ENCODE results near the gene NRG3.

Gene NRG3

GRCh38 chr10:81885491-81885890 is 10.5 kb downstream of the NRG3 start:
- no peak for DNase-seq

- DNase-seq: no peak
Observed at GRCh38 chr10:81886939-81887338, 11.9 kb downstream of the NRG3 start.

- no peak for DNase-seq
Observed at GRCh38 chr10:81889181-81889769, 14.3 kb downstream of the NRG3 start.

- no peak for DNase-seq
Observed at GRCh38 chr10:81894616-81895015, 19.6 kb downstream of the NRG3 start.

- DNase-seq: no peak
Observed at GRCh38 chr10:81898518-81898917, 23.5 kb downstream of the NRG3 start.

- DNase-seq: no peak
Observed at GRCh38 chr10:81900989-81901388, 26.0 kb downstream of the NRG3 start.

- DNase-seq: no peak
Observed at GRCh38 chr10:81903472-81903871, 28.5 kb downstream of the NRG3 start.

- no peak for DNase-seq
Observed at GRCh38 chr10:81905161-81905560, 30.2 kb downstream of the NRG3 start.

GRCh38 chr10:81909453-81909852 is 34.5 kb downstream of the NRG3 start:
- DNase-seq: no peak

- DNase-seq: no peak
Observed at GRCh38 chr10:81911328-81911727, 36.3 kb downstream of the NRG3 start.

- DNase-seq: no peak
Observed at GRCh38 chr10:81914736-81915503, 39.9 kb downstream of the NRG3 start.

GRCh38 chr10:81915504-81915897 is 40.5 kb downstream of the NRG3 start:
- no peak for DNase-seq

GRCh38 chr10:81917666-81918065 is 42.7 kb downstream of the NRG3 start:
- no peak for DNase-seq

- DNase-seq: no peak
Observed at GRCh38 chr10:81918766-81919165, 43.8 kb downstream of the NRG3 start.

- DNase-seq: no peak
Observed at GRCh38 chr10:81920213-81920829, 45.3 kb downstream of the NRG3 start.

GRCh38 chr10:81928119-81928518 is 53.1 kb downstream of the NRG3 start:
- no peak for DNase-seq

- no peak for DNase-seq
Observed at GRCh38 chr10:81943583-81943982, 68.6 kb downstream of the NRG3 start.

- DNase-seq: no peak
Observed at GRCh38 chr10:81944609-81945008, 69.6 kb downstream of the NRG3 start.

GRCh38 chr10:81949283-81949682 is 74.3 kb downstream of the NRG3 start:
- no peak for DNase-seq

GRCh38 chr10:81950358-81950757 is 75.4 kb downstream of the NRG3 start:
- no peak for DNase-seq

GRCh38 chr10:81953420-81953819 is 78.4 kb downstream of the NRG3 start:
- DNase-seq: no peak

- DNase-seq: no peak
Observed at GRCh38 chr10:81957976-81958375, 83.0 kb downstream of the NRG3 start.

GRCh38 chr10:81959016-81959415 is 84.0 kb downstream of the NRG3 start:
- no peak for DNase-seq

GRCh38 chr10:81961451-81962184 is 86.6 kb downstream of the NRG3 start:
- DNase-seq: no peak
